ENCODE measurements around the gene LGALS7. TPM values are rescaled to one million over a fixed set of nuclear protein-coding genes. Genes with fewer than 3 reads are reported as not detected.
"Not testable (repeated sequence)": the region's sequence is repeated elsewhere in the genome, so short reads cannot be mapped to it uniquely, and the experiment has no call there.

The LGALS7 gene
- total RNA-seq, 2 experiments from 2014 or later: not detected

GRCh38 chr19:38760805-38761517, 12.4 kb downstream of the LGALS7 start:
- H3K27ac Mint-ChIP-seq; H3K4me1 Mint-ChIP-seq (ENCODE audit: low read depth); DNase-seq; H3K4me3 Mint-ChIP-seq; H3K27me3 Mint-ChIP-seq (ENCODE audit: low read depth); H3K36me3 Mint-ChIP-seq (ENCODE audit: low read depth); H3K9me3 Mint-ChIP-seq; intact Hi-C loops (cut with micrococcal nuclease): not testable (repeated sequence)
- CTCF ChIA-PET: interaction anchor here (0.6 kb wide), 1 partner anchor 1538 kb away, joined by 3 read pairs; no protein-coding TSS in a partner anchor

DNA sequence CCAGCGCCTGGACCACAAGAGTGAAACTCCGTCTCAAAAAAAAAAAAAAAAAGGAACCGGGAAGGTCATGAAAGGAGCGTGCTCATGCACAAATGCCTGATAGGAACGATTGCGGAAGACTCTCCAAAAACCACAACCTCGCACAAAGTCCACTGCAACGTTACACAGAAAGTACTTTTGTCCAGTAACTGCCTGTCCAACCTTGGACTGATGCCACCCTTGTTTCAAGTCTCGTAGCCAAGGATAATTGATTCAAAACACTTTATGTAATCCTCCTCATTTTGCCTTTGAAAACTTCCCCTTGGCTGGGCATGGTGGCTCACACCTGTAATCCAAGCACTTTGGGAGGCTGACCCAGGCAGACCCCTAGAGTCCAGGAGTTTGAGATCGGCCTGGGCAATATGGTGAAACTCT, 13.7 kb downstream of the LGALS7 start:
- Mint-ChIP-seq H3K4me1 (ENCODE audit: low read depth) (no peaks in the 10 kb centered on the region), H3K27ac (no peak overlapping the region), H3K4me3 (no peak overlapping the region), H3K36me3 (ENCODE audit: low read depth) (no peaks in the 10 kb centered on the region), H3K9me3 (no peaks in the 10 kb centered on the region), H3K27me3 (ENCODE audit: low read depth) (no peaks in the 10 kb centered on the region)
- CTCF ChIA-PET: no interaction called here
- no peak for DNase-seq
- intact Hi-C loops (cut with micrococcal nuclease): no loop called here

DNA sequence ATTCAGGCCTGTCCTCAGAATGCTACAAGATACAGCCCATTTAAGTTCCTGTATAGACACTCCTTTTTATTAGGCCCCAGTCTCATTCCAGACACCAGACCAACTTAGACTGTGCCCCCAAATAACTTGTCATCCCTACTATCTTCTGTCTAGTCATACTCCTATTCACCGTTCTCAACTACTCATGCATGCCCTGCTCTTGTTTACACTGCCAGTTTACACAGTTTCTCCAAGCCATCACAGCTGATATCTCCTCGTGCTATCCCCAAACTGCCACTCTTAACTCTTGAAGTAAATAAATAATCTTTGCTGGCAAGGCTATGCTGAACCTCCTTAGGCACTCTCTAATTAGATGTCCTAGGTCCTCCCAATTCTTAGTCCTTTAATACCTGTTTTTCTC, 19.1 kb downstream of the LGALS7 start:
- H3K9me3 Mint-ChIP-seq; H3K27ac Mint-ChIP-seq; CTCF ChIA-PET; H3K36me3 Mint-ChIP-seq (ENCODE audit: low read depth); H3K4me1 Mint-ChIP-seq (ENCODE audit: low read depth); DNase-seq; H3K27me3 Mint-ChIP-seq (ENCODE audit: low read depth); intact Hi-C loops (cut with micrococcal nuclease); H3K4me3 Mint-ChIP-seq: not testable (repeated sequence)

GRCh38 chr19:38753783-38754182, 19.5 kb downstream of the LGALS7 start:
- intact Hi-C loops (cut with micrococcal nuclease); H3K36me3 Mint-ChIP-seq (ENCODE audit: low read depth); H3K9me3 Mint-ChIP-seq; H3K4me1 Mint-ChIP-seq (ENCODE audit: low read depth); H3K27ac Mint-ChIP-seq; H3K27me3 Mint-ChIP-seq (ENCODE audit: low read depth); DNase-seq; CTCF ChIA-PET; H3K4me3 Mint-ChIP-seq: not testable (repeated sequence)

- H3K27me3 Mint-ChIP-seq (ENCODE audit: low read depth): no peaks in the 10 kb centered on the region
- no peak overlapping the region for H3K27ac Mint-ChIP-seq
- no peaks in the 10 kb centered on the region for H3K4me1 Mint-ChIP-seq (ENCODE audit: low read depth)
- intact Hi-C loops (cut with micrococcal nuclease): no loop called here
- CTCF ChIA-PET: no interaction called here
- H3K9me3 Mint-ChIP-seq: no peaks in the 10 kb centered on the region
- H3K4me3 Mint-ChIP-seq: no peak overlapping the region
- no peak for DNase-seq
- no peaks in the 10 kb centered on the region for H3K36me3 Mint-ChIP-seq (ENCODE audit: low read depth)
These were observed 28.0 kb downstream of the LGALS7 start for GRCh38 chr19:38745316-38745715.

DNA sequence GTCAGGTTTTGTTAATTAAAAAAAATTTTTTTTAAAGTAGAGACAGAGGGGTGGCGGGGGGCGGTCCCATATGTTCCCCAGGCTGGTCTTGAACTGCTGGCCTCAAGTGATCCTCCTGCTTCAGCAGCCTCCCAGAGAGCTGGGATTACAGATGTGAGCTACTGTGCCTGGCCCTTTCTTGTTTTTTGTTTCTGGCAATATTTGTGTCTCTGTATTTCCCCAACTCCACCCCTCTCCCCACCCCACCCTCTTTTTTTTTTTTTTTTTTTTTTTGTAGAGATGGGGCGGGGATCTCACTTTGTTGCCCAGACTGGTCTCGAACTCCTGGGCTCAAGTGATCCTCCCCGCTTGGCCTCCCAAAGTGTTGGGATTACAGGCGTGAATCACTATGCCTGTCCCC, 28.4 kb downstream of the LGALS7 start:
- no peak for DNase-seq
- CTCF ChIA-PET: no interaction called here
- Mint-ChIP-seq H3K36me3 (ENCODE audit: low read depth) (no peaks in the 10 kb centered on the region), H3K27me3 (ENCODE audit: low read depth) (no peaks in the 10 kb centered on the region), H3K4me3 (no peak overlapping the region), H3K9me3 (no peaks in the 10 kb centered on the region), H3K4me1 (ENCODE audit: low read depth) (no peaks in the 10 kb centered on the region), H3K27ac (no peak overlapping the region)
- intact Hi-C loops (cut with micrococcal nuclease): no loop called here

DNA sequence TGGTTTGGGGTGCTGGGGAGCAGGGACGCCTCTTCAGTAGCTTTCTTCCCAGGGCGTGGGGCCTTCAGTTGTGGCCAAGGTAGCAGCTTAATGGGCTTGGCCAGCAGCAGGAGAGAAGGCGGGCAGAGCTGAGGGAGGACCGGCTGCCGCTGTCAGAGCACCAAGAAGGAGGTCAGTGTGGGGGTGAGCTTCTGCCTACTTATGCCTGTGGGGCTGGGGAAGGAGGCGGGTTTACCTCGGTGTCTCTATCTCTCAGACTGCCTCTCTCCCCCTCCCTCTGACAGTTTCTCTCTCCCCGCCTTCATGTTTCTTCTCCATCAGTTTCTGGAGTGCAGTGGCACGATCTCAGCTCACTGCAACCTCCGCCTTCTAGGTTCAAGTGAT, 29.0 kb downstream of the LGALS7 start, which contains the start of gene CAPN12:
Gene CAPN12 (minus strand): TSS at position 177 of the 384 bp plus-strand sequence. CDS start 309 bp downstream, outside the sequence.
- H3K4me1 Mint-ChIP-seq (ENCODE audit: low read depth): no peaks in the 10 kb centered on the region
- no peak within 1 kb of the TSS for H3K4me3 Mint-ChIP-seq
- no peak for DNase-seq
- no peak within 1 kb of the TSS for H3K27ac Mint-ChIP-seq
- H3K36me3 Mint-ChIP-seq (ENCODE audit: low read depth): no peaks in the 10 kb centered on the region
- CTCF ChIA-PET: interaction anchor here (0.5 kb wide), 1 partner anchor 262 kb away, joined by 4 read pairs; no protein-coding TSS in a partner anchor
- H3K9me3 Mint-ChIP-seq: no peaks in the 10 kb centered on the region
- no peaks in the 10 kb centered on the region for H3K27me3 Mint-ChIP-seq (ENCODE audit: low read depth)
- intact Hi-C loops (cut with micrococcal nuclease): no loop called here

DNA sequence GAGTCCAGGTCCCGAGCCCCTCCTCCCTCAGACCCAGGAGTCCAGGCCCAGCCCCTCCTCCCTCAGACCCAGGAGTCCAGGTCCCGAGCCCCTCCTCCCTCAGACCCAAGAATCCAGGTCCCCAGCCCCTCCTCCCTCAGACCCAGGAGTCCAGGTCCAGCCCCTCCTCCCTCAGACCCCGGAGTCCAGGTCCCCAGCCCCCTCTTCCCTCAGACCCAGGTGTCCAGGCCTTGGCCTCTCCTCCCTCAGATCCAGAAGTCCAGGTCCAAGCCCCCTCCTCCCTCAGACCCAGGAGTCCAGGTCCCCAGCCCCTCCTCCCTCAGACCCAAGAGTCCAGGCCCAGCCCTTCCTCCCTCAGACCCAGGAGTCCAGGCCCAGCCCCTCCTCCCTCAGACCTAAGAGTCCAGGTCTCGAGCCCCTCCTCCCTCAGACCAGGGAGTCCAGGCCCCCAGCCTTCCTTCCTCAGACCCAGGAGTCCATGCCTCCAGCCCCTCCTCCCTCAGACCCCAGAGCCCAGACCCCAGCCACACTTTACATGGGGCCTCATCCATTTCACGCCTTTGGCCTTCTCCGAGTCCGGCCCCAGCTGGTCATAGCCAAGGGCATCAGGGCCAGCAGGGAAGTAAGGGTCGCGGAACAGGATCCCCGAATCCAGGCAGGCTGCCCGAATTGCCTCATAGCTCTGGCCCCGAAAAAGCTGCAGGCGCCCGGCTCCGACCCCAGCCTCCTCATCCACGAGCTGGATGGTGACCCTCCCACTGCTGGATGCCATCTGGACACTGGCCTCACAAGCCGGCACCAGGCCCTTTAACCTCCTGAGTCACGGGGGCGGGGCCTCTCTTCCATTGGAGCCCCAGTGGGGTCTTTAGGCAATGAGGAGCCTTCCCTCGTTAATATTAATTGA, 29.7 kb downstream of the LGALS7 start:
- Mint-ChIP-seq H3K36me3 (ENCODE audit: low read depth) (no peaks in the 10 kb centered on the region), H3K9me3 (no peaks in the 10 kb centered on the region), H3K27me3 (ENCODE audit: low read depth) (no peaks in the 10 kb centered on the region), H3K4me3 (no peak overlapping the region), H3K4me1 (ENCODE audit: low read depth) (peaks cover under 1% of the 10 kb centered on the region), H3K27ac (no peak overlapping the region)
- intact Hi-C loops (cut with micrococcal nuclease): no loop called here
- CTCF ChIA-PET: interaction anchor here (0.5 kb wide), 1 partner anchor 263 kb away, joined by 4 read pairs; no protein-coding TSS in a partner anchor
- no peak for DNase-seq

GRCh38 chr19:38742906-38743305, 30.4 kb downstream of the LGALS7 start:
- no peak overlapping the region for H3K4me3 Mint-ChIP-seq
- no peak overlapping the region for H3K27ac Mint-ChIP-seq
- intact Hi-C loops (cut with micrococcal nuclease): no loop called here
- H3K27me3 Mint-ChIP-seq (ENCODE audit: low read depth): no peaks in the 10 kb centered on the region
- H3K4me1 Mint-ChIP-seq (ENCODE audit: low read depth): peaks cover 3% of the 10 kb centered on the region
- H3K9me3 Mint-ChIP-seq: no peaks in the 10 kb centered on the region
- CTCF ChIA-PET: no interaction called here
- no peak for DNase-seq
- no peaks in the 10 kb centered on the region for H3K36me3 Mint-ChIP-seq (ENCODE audit: low read depth)

- H3K27me3 Mint-ChIP-seq (ENCODE audit: low read depth): peaks cover 2% of the 10 kb centered on the region
- H3K36me3 Mint-ChIP-seq (ENCODE audit: low read depth): no peaks in the 10 kb centered on the region
- H3K27ac Mint-ChIP-seq: no peak overlapping the region
- H3K4me3 Mint-ChIP-seq: no peak overlapping the region
- CTCF ChIA-PET: no interaction called here
- no peaks in the 10 kb centered on the region for H3K9me3 Mint-ChIP-seq
- intact Hi-C loops (cut with micrococcal nuclease): no loop called here
- peaks cover 6% of the 10 kb centered on the region for H3K4me1 Mint-ChIP-seq (ENCODE audit: low read depth)
- DNase-seq: no peak
These were observed 31.0 kb downstream of the LGALS7 start for GRCh38 chr19:38742296-38742695.

GRCh38 chr19:38741670-38742069, 31.6 kb downstream of the LGALS7 start:
- intact Hi-C loops (cut with micrococcal nuclease): no loop called here
- CTCF ChIA-PET: no interaction called here
- peaks cover 2% of the 10 kb centered on the region for H3K27me3 Mint-ChIP-seq (ENCODE audit: low read depth)
- no peaks in the 10 kb centered on the region for H3K36me3 Mint-ChIP-seq (ENCODE audit: low read depth)
- H3K27ac Mint-ChIP-seq: no peak overlapping the region
- H3K4me1 Mint-ChIP-seq (ENCODE audit: low read depth): peaks cover 6% of the 10 kb centered on the region
- DNase-seq: no peak
- H3K9me3 Mint-ChIP-seq: no peaks in the 10 kb centered on the region
- no peak overlapping the region for H3K4me3 Mint-ChIP-seq

- Mint-ChIP-seq H3K9me3 (no peaks in the 10 kb centered on the region), H3K27me3 (ENCODE audit: low read depth) (peaks cover 2% of the 10 kb centered on the region), H3K36me3 (ENCODE audit: low read depth) (no peaks in the 10 kb centered on the region), H3K4me3 (no peak overlapping the region), H3K4me1 (ENCODE audit: low read depth) (peaks cover 10% of the 10 kb centered on the region), H3K27ac (no peak overlapping the region)
- CTCF ChIA-PET: interaction anchor here (0.6 kb wide), 1 partner anchor 108 kb away, joined by 4 read pairs; no protein-coding TSS in a partner anchor
- intact Hi-C loops (cut with micrococcal nuclease): no loop called here
- DNase-seq: no peak
These were observed 32.4 kb downstream of the LGALS7 start for GRCh38 chr19:38740932-38741331.

Data from activated naive CD4-positive, alpha-beta T cell treated with anti-CD3 and anti-CD28 coated beads for 36 hours (primary cell).